ENCODE results near the gene BPI.

GRCh38 chr20:38283236-38283635, 20.7 kb upstream of the BPI start:
- TF ChIP-seq CTCF (conservative IDR thresholded peaks at IDR 0.05 in 1 of 2, IDR thresholded peaks at IDR 0.05 in 1 of 2; ENCODE audit: low read depth in 1 of 2, low read length in 2 of 2) (no peak), EZH2 (IDR thresholded peaks at IDR 0.05; ENCODE audit: low read length, missing control alignments) (no peak)

Measured in fibroblast of lung (primary cell).